ENCODE measurements around the gene TMEM79.

The TMEM79 gene

DNA sequence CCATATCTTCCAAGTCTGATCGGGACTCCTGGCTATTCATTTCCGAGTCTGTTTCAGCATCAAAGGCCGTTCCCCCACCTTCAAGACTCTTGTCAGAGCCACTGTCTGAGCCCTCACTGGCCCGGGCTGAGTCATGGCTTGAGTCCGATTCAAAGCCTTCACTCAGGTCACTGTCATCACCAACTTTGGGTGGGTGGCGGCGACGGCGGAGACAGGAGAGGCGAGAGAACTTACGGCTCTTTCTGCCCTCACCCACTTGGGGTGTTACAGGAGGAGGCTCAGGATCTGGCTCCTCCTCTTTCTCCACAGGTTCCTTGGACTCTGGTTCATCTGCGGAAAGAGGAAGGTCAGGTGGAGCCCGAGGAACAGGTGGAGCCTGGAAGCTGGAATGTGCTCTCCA lies 18.1 kb upstream of the TMEM79 start:
- no peak for DNase-seq

DNA sequence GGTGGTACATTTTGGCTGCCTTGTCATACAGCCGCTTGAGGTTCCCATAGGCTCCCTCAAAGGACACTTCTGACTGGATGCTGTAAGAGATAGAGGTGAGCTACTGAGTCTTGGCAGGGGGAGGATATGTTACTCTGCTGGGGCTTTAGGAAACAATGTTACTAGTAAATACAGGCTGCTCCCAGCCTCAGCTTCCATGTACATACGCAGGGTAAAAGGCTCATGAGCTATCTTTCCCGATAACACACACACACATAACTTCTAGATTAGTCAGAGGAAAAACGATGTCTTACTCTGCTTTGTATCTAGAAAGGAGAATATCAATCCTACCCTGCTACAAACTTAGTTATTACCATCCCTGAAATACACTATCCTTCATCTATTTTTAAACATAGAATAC lies 15.8 kb upstream of the TMEM79 start:
- DNase-seq, result no peak

DNA sequence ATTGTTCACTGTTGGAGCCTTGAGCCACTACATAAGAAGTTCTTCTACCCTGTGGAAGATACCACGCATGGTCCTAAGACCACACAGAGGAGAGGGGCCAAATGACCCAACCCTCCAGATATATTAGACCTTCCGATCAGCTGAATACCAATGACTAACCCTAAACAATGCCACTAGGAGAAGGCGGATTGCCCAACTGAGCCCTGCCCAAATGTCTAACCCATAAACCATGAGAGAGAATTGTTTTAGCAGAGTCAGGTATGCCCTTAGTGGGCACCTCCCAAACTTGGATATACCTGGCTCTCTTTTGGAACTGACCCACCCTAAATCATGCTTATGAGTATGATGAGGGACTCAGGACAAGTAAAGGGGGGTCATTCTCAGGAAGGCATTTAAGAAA lies 13.8 kb upstream of the TMEM79 start:
- DNase-seq, result no peak

DNA sequence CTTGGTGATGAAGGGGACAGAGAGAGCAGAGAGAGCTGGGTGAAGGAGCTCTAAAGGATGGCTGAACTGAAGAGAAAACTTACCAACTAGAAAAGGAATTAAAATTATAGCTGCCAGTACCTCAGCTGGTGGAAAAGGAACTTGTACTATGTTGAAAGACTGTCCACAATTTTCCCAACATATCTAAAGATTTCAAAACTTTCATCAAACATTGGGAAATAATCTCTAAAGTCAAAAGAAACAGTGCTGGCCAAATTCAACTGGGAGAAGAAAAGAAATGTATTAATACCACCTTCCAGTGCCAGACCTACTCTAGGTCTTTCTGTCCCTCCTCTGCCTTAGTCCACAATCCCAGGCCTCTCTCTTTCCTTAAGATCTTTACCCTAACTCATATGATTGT lies 7.6 kb upstream of the TMEM79 start:
- DNase-seq, result no peak

DNA sequence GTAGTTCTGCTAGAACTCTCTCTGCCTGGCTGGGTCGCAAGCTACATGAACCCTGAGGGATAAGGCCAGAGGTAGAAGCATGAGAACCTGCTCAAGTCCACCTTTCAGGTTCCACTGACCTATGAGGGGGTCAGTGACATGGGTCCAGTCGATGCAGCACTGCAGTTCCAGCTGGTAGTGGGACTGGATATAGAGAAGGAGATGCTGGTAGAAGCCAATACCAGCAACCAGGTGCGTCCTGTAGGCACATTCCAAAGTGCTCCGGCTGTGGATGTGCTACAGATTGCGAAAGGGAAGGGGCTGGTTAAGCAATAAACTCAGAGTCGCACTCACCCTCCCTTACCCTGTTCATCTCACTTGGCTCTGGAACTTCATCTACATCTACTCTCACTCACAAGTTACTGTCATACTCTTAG lies 7.2 kb upstream of the TMEM79 start:
- no peak for DNase-seq

DNA sequence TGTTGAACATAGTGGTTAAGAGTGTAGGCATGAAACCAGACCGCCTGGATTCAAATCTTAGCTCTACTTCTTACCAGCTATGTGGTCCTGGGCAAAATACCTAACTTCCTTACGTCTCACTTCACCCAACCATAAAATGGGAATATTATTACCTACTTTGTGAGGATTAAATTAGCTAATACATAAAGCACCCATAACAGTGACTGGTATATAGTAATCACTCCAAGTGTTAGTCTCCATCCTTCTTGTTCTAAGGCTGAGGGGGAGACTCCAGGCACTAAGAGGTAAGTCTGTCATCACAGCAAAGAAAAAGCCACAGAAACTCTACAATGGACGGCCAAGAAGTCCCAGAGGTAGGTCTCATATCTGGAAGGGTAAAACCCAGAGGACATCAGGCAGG lies 4.3 kb upstream of the TMEM79 start:
- no peak for DNase-seq

DNA sequence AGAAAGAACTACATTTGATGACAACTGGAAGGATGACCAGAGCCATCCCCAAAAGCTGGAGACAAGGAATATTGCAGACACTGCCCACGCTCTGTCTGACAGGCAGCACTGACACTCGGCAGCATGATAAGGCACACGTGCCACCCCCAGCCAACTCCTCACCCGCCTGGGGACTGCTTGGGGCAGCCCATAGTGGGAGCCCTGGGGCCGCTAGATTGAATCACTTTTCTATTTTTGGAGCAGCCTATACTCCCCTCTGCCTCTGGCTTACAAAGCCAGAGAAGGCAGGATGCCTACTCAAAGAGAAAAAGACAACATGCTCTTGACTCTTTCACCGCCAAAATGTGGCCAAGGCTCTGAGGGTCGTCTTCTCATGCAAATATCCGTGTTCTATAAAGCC lies 2.8 kb upstream of the TMEM79 start:
- DNase-seq, result peak in 1 of 2 donors; percentile 56

DNA sequence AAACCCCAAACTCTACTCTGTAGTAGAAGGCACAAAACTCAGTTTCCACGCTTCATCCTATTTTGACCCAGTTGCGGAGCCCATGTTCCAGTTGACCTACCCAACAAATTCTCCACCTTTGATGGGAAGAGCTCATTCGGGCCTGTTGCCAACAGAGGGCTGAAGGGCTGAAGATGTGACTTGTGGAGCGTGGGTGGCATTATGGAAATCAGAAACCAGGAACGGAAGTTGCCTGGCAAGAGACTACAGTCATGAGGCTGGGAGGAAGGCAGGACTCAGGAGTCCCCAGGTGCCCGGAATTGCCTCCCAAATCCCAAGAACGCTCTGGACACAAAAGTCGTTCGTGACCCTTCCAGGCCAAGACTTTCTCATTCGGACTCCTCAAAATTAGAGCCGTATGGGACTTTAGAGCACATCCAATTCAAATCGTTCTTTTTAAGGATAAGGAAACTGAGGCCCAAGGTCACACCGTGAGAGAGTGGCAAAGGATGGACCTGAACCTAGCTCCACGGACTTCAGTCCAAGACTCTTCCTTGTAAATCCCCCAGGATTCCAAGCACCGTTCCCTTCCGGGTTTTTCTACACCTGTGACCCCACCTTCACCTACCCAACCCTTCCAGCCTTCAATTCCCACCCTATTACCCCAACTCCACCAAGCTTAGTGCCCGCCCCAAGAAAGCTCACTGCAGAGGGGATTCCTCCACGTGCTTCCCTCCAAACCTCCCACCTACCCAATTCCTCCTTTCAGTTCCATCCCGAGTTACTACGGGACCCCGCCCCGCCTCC lies 2.2 kb upstream of the TMEM79 start:
- peak in 1 of 2 donors; percentile 2 for DNase-seq

DNA sequence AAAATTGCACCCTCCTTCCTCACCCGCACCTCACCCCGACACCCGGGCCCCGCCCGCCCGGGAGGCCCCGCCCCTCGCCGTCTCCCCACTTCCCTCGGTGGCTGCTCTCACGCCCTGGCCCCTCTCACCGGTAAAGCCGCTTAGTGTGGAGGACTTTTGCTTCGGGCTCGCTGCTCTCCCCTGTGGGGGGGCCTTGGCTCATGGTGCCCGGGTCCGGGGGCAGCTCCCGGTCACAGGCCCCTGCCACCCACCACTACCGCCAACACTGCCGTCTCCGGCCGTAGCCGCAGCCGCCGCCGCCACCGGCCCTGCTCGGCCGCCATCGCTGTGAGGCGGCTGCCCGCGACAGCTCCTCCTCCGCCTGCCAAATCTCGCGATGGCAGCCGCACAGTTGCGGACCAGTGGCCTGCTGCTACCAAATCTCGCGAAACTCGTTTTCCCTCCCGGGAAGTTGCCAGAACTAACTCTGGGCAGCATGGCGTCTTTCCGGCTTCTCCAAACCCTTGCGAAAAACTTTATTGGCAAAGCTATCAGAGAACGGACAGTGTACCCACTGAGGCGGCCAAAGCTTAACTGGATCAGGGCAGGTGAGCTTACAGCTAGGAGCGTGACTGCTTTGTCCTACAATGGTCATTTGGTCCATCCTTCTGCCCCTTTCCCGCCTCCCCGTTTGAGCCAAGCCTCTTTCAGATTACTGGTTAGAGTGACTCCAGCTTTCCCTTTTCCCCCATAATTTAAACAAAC lies 1.5 kb upstream of the TMEM79 start, which contains the start of gene SMG5:
SMG5 (minus strand) TSS at position 347 of the 744 bp plus-strand sequence; CDS start at position 202, 145 bp downstream.
- peak; percentile 89 to 97 for DNase-seq

DNA sequence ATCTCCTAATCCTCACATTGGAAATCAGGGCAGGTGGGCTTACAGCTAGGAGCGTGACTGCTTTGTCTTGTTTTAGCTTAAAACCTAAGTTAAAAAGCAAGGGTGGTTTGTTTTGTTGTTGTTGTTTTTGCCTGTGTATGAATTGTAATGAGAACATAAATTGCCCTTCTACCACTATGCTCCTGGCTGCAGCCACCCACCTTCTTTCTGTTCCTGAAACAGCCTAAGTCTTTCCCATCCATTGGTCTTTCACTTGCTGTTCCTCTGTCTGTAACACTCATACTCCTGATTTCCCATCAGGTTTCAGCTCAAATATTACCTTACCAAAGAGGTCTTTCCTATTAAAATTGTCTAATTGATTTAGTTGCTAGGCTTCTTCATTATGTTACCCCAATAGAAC lies 604 bp upstream of the TMEM79 start:
- no peak for DNase-seq

DNA sequence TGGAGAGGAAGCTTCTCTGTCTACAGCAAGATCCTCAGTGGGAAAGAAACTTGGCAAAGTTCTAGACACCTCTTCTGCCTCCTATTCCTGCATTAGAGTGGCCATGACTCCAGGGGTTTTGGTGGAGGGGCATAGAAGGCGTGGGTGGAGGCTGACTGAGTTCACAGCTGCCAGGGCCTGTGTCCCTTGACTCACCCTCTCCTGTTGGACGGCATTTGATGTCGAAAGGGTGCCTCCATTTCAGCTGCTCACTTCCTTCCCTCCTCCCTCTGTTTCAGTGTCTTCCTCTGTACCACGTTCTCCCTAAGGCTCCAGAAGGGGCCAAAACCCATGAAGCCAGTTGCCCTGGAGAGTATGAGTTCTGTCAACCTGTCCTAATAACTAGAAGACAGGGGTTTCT lies 632 bp downstream of the TMEM79 start:
- DNase-seq, result no peak

DNA sequence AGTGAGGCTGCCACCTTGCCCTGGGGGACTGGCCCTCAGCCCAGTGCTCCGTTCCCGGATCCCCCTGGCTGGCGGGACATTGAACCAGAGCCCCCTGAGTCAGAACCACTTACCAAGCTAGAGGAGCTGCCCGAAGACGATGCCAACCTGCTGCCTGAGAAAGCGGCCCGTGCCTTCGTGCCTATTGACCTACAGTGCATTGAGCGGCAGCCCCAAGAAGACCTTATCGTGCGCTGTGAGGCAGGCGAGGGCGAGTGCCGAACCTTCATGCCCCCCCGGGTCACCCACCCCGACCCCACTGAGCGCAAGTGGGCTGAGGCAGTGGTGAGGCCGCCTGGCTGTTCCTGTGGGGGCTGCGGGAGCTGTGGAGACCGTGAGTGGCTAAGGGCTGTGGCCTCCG lies 1.3 kb downstream of the TMEM79 start:
- DNase-seq, result no peak

DNA sequence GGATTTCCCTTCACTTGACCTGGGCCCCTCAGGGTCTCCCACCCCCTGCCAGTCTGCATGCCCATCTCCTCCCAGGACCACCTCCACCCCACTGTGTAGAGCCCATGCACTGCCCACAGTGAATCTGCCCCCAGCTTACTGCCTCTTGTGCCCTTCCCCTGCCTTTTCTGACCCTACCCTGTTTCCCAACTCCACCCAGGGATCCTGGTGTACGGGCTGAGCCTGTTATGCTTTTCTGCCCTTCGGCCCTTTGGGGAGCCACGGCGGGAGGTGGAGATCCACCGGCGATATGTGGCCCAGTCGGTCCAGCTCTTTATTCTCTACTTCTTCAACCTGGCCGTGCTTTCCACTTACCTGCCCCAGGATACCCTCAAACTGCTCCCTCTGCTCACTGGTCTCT lies 1.9 kb downstream of the TMEM79 start:
- no peak for DNase-seq

DNA sequence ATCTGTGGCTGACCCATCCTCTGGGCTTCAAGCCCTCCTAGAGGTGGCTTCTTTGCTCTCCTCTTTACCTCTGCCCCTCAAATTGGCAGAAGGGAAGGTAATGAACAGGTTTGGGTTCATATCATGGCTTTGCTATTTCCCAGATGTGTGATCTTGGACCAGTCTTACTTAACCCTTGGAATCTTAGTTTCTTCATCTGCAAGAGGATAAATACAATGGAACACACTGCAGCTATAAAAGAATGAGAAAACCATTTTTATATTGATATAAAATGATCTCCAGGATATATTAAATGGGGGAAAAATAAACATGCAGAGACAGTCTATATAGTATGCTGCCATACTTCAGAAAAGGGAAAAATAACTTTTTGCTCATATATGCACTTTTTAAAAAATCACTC lies 5.7 kb downstream of the TMEM79 start:
- no peak for DNase-seq

DNA sequence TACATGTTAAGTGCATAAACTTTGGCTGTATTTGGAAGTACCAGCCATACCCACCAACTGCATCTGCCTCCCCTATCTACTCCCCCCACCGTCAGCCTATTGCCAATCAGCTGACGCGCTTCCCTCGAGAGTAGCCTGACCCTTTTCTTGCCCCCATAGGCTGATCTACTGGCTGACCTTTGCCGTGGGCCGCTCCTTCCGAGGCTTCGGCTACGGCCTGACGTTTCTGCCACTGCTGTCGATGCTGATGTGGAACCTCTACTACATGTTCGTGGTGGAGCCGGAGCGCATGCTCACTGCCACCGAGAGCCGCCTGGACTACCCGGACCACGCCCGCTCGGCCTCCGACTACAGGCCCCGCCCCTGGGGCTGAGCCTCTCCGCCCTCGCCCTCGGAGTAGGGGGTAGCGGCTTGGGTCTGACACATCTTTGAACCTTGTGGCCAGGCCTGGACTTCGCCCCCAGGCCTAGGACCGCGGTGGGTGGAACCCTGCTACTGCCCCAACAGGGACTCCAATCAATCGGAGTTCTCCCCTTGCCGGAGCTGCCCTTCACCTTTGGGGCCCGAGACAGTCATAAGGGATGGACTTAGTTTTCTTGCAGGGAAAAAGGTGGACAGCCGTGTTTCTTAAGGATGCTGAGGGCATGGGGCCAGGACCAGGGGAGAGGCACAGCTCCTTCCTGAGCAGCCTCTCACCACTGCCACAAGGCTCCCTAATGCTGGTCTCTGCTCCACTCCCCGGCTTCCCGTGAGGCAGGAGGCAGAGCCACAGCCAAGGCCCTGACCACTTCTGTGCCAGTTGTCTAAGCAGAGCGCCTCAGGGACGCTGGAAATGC lies 7.3 kb downstream of the TMEM79 start:
- DNase-seq, result no peak

DNA sequence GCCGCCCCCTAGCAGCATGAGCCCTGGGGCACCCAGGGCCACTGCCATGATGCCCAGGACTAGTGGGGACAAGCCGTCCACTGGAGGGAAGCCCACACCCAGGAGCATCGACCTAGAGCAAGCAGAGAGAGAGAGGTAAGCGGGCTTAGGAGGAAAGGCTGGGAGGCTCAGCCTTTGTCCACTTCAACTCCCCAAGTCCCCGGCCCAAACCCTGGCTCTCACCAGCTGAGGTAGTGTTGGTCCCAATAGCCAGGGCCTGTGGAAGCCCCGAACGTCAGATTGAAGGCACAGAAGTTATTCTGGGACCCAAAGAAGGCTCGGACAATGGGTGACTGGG lies 8.9 kb downstream of the TMEM79 start:
- no peak for DNase-seq

DNA sequence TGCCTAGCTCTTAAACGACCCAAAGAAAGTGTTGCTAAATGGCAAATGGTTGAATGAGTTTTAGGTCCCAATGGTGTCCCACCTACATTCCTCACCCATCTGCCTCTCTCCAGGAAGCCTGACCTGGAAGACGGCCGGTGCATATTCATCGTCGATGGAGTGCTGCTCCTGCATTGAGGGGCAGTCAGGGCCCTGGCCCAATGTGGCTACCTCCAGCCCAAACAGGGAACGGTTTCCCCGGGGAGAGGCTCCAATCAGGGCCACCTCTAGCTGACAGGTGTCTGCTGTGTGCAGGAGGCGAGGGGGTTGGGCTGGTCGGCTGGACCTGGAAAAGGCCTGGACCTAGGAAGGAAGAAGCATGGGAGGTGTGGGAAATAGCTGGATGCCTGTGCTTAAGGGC lies 9.8 kb downstream of the TMEM79 start:
- DNase-seq, result no peak

DNA sequence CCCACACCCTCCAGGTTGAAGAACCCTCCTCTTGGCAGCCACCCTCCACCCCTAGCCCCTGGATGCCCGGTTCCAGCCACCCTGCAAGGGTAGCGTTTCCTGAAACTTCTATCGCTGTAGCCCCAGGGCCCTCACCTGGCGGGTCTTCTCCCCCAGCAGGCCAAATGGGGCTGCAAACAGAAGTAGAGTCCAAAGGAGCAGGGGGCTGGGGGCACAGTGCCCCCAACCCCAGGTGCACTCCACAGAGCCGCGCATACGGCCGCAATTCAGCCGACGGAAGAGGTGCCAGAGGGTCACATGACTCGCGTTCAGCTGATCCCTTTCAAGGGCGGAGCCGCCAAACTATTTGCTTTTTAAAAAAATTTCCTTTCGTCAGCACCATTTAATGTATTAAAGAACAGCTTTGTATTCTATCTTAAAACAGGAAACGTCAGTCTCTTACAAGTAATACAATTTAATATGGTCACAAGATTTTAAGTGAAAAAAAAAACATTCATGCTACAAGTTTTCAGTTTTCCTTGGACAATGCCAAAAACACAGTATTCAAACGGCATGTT lies 11.3 kb downstream of the TMEM79 start, which contains the start of gene GLMP:
GLMP (minus strand) TSS at position 289 of the 557 bp plus-strand sequence; CDS start at position 255, 34 bp downstream.
- peak; percentile 11 to 14 for DNase-seq

DNA sequence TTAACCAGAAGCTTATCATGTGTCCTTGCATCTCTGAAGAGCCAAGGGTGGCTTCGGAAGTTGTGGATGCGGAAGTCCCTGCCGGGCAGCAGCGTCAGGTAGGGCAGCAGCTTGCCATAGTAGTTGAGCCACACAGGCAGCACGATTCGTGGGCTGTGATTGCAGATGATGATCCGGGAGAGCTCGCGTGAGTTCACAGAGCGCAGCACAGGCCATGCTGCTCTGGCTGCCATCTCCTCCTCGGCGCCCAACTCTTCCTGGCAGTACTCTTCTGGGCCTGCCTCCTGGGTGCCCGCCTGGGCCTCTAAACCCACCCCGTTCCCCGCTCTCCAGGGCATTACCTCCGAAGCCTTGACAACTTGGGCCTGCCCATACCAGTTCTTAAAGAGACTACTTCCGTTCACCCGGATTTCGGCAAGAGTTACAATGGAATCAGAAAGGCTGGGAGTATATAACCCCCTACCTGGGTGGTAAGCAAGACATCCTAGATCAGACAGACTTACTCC lies 14.8 kb downstream of the TMEM79 start, which contains the start of gene VHLL:
VHLL (minus strand) TSS at position 456 of the 506 bp plus-strand sequence; CDS start at position 338, 118 bp downstream.
- no peak for DNase-seq

DNA sequence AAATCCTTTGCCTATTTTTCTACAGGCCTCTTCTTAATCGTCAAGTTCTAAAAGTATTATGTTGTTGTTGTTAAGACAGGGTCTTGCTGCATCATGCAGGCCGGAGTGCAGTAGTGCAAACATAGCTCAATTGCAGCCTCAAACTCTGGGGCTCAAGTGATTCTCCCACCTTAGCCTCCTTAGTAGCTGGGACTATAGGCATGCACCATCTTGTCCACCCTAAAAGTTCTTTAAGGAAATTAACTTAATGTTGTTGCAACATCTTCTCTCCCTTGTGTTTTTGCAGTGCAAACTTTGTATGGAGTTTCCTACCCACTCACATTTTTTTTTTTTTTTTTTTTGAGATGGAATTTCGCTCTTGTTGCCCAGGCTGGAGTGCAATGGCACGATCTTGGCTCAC lies 19.1 kb downstream of the TMEM79 start:
- no peak for DNase-seq

DNA sequence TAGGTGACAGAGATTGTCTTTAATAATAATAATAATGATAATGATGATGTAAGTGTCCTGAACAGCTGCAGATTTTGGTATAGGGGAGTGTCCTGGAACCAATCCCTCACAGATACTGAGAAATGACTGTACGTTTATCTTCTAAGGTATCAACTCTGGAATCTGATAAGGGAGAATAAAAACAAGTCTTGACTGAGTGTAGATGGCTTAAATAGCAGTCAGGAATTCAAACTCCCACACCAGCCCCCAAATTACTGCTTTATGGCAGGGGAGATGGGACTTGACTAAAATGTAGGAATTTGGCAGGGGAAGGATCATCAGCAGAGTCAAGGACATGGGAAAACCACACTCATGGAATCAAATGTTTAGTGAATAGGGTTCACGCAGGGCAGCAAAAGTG lies 21.1 kb downstream of the TMEM79 start:
- DNase-seq, result no peak

DNA sequence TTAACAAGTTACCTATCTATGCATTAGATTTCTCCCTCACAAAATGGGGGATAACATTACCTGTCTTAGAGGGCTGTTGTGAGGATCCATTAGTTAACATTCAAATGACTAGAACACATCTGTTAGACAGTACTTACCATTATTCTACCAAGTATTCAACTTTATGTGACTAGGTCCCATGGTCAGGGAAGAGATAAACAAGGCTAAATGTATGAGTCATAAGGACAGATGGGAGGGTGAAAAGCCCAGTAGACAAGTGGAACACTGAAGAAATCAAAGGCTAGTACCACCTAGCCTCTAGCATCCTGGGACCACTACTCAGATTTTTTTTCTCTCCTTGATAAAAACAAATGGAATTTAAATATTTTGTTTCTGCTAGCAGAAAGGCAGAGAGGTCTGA lies 24.0 kb downstream of the TMEM79 start:
- DNase-seq, result no peak

DNA sequence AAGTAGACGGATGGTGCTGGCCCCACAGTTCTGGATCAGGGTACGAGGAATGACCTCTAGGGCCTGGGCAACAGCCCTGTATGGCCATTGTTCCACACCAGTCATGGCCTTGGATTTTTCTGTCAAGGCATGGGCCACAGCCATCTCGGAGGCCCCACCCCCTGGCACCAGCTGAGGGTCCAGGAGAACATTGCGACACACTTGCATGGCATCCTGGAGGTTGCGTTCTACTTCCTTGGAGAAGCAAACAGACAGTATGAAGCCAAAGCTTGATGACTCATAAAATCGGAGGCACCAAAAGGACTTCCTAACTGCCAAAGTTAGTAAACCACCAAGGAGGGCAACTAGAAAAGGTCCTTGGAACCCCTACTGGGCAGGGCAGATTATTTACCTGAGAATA lies 26.8 kb downstream of the TMEM79 start:
- no peak for DNase-seq

Data from bone marrow (tissue), 2 donors.